GM19025 (cell line): ENCODE measurements around the gene MRNIP.
"Not testable (repeated sequence)": the region's sequence is repeated elsewhere in the genome, so short reads cannot be mapped to it uniquely, and the experiment has no call there.

Experiments
- ATAC-seq: cut with Tn5 transposase; IDR thresholded peaks from one replicate; pipeline ENCODE4 v1.9.1; 2021; ENCODE audit warnings: mild to moderate bottlenecking, low read depth, moderate library complexity; ENCODE audit not compliant: unreplicated experiment

The MRNIP gene

DNA sequence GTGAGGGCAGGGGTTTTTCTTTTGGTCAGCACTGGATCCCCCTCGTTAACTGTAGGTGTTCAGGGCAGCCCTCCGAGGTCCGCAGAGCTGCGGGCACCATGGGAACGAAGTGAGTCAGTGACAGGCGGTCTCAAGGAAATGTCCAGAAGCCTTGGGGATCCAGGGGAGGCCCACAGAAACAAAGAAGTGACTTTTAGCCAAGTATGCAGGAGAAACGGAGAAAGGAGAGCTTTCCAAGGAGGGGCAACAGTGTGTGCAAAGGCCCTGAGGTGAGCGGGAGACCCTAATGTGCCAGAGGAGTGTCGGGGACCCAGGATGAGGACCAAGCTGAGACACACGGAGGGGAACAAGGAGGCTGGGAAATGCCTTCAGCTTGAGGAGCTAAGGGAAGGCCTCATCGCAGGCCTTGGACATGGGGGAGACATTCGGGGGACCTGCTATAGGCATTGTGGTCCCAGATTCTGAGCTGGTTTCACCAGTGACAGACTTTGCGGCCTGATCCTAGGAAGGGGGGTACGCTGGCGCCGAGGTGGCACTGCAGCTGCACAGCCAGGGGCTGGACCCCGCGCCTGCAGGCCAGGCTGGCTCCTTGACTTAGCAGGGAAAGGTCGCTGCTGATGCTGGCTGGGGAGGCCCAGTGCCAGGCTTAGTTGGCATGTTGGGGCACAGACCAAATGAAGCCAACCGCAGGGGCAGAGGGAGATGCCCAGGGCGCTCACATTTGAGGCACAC, 61.6 kb downstream of the MRNIP start:
- no peak for ATAC-seq

DNA sequence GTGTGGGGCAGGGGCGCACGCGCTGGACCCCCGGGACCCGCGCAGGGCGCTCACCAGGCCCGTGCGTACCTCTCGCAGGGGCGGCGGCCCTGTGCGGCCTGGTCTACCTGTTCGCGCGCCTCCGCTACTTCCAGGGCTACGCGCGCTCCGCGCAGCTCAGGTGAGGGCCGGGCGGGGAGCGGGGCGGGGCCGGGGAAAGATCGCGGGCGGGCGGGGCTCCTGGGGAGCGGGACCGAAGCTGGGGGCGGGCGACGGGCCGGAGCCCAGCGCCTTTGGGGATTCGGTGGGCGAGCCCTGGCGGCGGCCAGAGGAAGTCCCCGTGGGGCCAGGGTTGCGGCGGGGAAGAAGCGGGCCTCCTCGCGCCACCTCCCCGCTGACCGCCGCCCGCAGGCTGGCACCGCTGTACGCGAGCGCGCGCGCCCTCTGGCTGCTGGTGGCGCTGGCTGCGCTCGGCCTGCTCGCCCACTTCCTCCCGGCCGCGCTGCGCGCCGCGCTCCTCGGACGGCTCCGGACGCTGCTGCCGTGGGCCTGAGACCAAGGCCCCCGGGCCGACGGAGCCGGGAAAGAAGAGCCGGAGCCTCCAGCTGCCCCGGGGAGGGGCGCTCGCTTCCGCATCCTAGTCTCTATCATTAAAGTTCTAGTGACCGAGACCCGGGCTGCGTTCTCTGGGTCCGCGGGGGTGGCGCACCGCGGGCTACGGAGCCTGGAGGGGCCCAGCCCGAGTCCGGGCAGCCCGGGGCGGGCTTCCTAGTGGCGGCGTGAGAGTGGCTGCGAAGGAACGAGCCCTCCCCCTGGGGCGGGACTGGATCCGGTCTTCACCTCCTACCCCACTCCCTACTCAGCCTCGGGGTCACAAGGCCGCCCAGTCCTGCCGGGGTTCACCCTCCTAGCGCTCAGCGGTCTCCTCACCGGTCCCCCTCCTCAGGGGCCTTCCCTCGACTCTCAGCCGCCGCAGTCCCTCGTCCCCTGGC, 62.5 kb downstream of the MRNIP start:
- peak; percentile 77 for ATAC-seq

DNA sequence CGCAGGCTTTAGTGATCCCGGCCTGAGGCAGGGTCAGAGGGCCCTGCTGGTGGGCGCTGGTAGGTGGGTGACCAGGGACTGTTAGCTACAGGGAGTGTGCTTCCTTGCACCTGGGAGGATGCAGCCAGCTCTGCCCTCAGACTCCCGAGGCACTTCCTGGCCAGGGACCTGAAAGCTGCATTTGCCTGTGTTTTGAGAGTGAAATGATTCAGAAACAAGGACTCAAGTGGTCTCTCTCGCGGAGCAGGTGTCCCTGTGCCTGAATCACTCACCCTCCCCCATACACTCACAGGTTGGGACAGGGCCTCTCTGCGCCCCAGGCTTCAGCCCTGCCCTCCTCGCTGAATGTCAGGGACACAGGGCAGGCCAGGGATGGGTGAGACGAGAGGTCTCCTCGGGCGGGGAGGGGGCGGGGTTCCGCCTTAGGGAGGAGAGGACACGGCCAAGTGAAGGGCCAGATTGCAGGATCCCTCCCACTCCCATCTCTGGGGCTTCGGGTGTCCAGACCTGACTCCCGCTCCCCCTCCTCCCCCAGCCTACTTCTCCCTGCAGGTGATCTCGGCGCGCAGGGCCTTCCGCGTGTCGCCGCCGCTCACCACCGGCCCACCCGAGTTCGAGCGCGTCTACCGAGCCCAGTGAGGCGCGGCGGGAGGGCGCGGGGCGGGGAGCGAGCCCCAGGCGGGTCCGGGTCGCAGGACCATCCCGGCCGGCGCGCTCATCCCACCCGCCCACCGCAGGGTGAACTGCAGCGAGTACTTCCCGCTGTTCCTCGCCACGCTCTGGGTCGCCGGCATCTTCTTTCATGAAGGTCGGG, 63.4 kb downstream of the MRNIP start:
- no peak for ATAC-seq

DNA sequence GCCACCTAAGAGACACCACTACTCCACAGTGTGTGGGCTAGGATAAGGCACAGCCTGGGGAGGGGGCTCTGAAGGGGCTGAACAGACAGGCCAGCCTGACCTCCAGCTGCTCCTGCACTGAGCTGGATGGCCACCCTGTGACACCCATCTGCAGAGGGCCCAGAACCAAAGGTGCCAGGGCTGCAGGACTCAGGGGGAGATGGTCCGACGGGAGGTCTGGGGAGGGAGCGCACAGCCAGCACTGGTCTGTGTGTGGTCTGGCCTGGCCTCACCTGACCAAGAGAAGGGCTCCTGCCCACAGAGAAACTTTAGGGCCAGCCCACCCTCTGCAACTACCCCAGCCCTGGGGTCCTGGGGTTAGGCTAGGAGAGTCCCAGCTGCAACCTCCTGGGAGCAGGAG, 64.0 kb downstream of the MRNIP start:
- ATAC-seq: no peak

DNA sequence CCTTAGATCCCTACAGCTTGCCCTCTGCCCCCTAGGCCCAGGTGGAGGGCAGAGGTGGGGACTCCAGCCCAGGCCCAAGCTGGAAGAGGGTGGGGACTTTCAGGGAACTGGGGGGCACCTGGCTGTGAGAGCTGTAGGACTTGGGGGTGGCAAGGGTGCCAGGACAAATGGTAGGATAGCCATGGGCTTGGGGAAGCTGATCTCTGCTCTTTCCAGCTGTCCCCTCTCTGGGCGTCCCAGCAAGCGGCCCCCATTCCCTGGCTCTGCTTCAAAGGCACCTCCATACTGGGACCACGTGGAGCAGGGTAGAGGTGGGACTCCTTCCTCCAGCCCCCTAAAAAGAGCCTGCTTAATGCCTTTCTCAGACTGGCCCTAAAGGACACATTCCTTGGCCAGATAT, 64.4 kb downstream of the MRNIP start:
- ATAC-seq: no peak

DNA sequence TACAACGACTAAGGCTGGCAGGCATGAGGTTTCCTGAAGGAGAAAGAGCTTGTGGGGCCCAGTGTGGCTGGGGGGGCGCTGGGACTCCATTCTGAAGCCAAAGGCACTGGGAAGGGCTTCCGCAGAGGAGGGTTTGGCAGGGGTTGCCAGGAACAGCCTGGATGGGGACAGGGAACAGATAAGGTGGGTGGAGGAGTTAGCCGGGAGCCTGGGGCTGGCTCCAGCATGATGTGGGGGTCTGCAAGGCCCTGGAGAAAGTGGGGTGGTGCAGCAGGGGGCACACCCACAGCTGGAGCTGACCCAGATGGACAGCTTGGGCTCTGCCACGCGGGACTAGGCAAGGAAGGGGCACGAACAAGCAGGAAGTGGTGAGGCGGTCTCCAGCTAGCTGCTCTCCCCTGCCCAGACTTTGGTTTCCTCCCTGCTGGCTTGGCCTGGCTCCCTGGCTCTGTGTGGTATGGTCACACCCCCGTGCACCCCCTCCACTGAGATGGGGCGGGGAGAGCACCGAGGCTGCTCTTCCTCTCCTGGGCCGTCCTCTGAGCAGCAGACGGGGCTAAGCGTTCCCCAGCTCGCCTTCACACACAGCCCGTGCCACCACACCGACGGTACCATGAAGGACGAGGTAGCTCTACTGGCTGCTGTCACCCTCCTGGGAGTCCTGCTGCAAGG, 65.0 kb downstream of the MRNIP start, which contains the start of gene LTC4S:
Gene LTC4S, plus strand, starts transcription at position 519 of the 672 bp plus-strand sequence. Its CDS starts 95 bp downstream, at position 614.
- no peak for ATAC-seq

DNA sequence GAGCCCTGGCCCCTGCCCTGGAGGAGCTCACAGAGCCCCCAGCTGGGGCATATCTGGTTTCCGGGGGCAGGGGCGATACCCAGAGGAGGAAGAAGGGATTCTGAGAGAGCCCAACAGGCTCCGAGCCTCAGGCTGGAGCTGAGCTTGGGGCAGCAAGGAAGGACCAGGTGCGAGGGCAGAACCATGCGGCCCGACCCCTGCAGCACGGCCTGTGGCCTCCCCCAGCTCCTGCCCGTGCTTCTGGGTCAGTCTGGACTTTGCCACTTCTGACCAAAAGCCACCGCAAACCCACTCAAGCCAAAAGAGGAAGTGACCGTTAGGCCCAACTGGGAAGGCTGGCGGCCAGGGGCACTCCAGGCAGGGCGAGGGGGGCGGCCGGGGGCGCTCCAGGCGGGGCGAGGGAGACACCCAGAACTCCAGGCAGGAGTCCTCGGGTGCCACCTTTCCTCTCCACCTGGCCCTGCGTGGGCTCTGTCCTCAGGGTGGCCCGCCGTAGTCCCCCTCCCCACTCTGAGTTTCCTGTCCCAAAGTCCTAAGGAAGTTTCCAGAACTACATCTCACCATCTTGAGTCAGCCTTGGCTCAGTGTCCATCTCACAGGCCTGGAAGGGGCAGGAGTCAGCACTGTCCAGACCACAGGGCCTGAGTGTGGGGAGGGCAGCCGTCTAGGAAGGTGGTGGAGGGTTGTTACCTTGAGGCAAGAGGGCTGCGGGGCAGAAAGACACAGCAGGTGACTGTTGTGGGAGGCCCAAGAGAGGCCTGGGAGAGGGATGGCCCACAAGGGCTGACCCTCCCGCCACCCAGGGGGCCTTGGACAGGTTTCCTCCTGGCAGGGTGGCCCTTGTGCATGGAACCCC, 65.8 kb downstream of the MRNIP start:
- ATAC-seq: no peak

DNA sequence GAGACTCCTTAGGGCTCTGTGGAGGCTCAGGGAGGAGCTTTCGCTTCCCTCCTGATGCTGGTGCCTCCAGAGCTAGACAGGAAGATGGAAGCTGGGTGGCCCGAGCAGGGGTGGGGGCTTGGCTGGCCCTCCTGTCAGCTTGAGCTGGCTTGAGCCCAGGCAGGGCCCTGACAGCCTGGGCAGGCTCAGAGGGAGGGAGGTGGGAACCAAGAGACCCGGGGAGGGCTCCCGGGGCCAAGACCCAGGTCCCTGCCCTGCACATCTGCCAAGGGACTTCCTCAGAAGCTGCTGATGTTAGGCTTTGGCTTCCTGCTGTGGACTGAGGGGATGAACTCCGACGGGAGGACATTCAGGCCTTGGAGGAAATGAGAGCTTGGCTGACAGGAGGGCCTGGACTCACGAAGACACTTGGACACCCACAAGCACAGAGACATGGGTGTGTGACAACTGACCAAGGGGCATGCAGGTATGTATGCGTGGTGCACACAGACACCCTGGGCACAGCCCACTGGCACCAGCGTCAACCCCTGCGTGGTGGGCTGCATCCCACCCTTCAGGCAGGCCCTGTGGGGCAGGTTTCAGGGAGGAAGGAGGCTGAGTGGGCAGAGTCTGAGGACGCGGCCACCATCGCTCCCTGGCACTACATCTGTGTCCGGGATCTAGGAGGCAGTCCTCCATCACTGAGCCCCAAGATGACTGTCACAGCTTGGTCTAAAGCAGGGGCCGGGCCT, 66.6 kb downstream of the MRNIP start:
- ATAC-seq: no peak

DNA sequence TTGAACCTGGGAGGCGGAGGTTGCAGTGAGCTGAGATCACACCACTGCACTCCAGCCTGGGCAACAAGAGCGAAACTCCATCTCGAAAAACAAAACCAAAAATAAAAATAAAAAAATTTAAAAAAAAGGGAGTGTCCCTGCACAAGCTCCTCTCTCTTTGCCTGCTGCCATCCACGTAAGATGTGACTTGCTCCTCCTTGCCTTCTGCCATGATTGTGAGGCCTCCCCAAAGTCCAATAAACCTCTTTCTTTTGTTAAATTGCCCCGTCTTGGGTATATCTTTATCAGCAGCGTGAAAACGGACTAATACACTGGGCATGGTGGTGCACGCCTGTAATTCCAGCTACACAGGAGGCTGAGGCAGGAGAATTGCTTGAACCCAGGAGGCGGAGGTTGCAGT, 69.3 kb downstream of the MRNIP start:
- ATAC-seq: not testable (repeated sequence)

GRCh38 chr5:179788193-179788854, 70.3 kb downstream of the MRNIP start:
- no peak for ATAC-seq
